Smooth muscle cell of the pulmonary artery (primary cell): Measurements from ENCODE around the gene UGDH. TPM values are rescaled to one million over a fixed set of nuclear protein-coding genes. Genes with fewer than 3 reads are reported as not detected.

Experiments used
- total RNA-seq: library from RNA; depleted of rRNA; stranded (reverse); fragments of >200 nt; gene quantifications from 2 replicates; pipeline ENCODE4 v1.2.3, GENCODE V29; 2014

The UGDH gene
- total RNA-seq: 79.7 and 154 TPM in 2 replicates

DNA sequence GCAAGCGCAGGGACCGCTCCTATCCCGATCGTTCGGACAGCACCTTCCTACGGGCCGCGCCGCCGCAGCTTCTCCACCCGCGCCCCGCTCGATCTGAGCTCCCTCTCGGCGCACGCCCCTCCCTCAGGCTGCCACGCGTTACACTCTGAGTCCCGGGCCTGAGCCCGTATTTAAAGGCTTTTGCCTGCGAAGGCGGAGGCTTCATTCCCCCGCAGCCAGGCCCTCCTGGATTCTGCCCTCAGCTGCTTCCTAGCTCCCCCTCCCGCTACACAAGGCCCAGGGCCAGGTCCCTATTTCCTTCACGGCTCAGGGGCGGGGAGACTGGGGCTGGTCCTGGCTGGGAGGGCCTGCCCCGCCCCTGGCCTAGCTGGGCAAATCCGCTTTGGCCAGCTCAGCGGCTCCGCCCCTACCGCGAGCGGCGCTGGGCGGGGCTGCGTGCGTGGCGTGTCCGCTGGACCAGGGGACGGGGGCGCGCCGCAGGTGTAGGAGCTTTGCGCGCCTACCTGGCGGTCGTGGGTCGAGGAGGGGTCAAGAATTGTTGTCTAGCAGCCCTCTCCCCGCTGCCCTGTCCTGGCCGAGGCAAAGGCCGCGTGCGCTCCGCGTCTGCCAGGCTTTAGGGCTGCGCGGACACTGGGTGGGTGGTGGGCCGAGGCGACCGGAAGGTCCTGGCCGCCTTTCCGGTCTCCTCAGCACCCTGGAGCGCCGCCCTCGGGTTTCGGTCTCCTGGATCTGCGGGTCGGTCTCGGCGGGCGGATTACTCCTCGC is at the start of gene UGDH:
TSS of gene UGDH (minus strand) at position 144 of the 765 bp plus-strand sequence. CDS start 5,927 bp downstream, outside the sequence.

DNA sequence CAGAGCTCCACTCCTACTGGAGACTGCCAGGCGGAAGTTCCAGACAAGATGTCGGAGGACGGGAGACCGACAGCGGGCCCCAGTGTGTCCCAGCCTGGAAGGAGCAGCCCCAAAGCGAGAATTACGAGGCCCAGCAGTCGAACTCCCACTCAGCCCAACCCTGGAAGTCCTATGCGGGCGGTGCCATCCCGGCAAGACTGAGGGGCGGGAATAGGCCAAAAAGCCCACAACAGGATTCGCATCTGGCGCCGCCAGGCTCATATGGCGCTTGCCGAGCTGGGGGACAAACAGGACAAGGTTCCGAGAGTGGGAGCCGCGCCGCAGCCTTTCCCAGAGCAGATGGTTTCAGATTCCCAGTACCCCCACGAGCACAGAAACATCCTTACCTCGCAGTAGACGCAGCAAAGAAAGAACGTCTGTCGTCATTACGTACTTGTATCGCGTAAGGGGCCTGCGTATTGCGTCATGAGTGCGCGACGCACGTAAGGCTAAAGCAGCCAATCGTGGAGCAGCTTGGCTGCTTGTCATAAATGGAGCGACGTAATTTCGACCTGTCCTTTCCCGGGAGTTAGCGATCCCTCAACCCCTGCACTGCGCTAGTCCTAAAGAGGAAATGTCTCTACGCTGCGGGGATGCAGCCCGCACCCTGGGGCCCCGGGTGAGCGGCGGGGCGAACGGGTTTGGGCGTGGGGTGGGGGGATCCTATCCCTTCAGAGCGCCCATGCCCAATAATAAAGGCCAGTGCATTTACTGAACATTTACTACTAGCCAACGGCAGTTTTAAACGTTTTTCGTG is 68.5 kb downstream of the UGDH start, which contains the start of the genes LIAS and RPL9:
TSS of gene LIAS (plus strand) at position 552 of the 796 bp plus-strand sequence. CDS start at position 614, 62 bp downstream.
TSS of gene RPL9 (minus strand) at position 418 of the 796 bp plus-strand sequence. CDS start 483 bp downstream, outside the sequence.

Other genes starting within 250 kb of the UGDH start
- gene RFC1, start 161.1 kb downstream of the UGDH start, total RNA-seq: 47.9 and 52.4 TPM in 2 replicates
- gene KLB, start 120.5 kb downstream of the UGDH start, total RNA-seq: under 0.01 and 0.07 TPM in 2 replicates
- gene RPL9, start 68.5 kb downstream of the UGDH start, total RNA-seq: 797 and 920 TPM in 2 replicates
- gene LIAS, start 68.4 kb downstream of the UGDH start, total RNA-seq: 4.7 and 5.8 TPM in 2 replicates
- gene SMIM14, start 111.4 kb upstream of the UGDH start, total RNA-seq: 54.3 and 74.4 TPM in 2 replicates
- 24.0 and 27.8 TPM in 2 replicates for gene UBE2K, start 170.7 kb upstream of the UGDH start, total RNA-seq